Nephron progenitor cell (in vitro differentiated cells): Measurements from ENCODE around the gene SUCO.

Source experiments
- DNase-seq: peaks from one replicate; pipeline ENCODE4 v3.0.0; 2021
- H3K27ac Mint-ChIP-seq: 2 replicates; pipeline ENCODE4 v1.8.0; 2021; ENCODE audit warnings: mild to moderate bottlenecking, moderate library complexity, mixed read lengths
- H3K27me3 Mint-ChIP-seq: 2 replicates; pipeline ENCODE4 v1.8.0; 2021; ENCODE audit warnings: mild to moderate bottlenecking, low read depth, mixed read lengths; ENCODE audit not compliant: poor library complexity
- H3K36me3 Mint-ChIP-seq: 2 replicates; pipeline ENCODE4 v1.8.0; 2021; ENCODE audit warnings: low read depth, mixed read lengths
- H3K4me1 Mint-ChIP-seq: 2 replicates; pipeline ENCODE4 v1.8.0; 2021; ENCODE audit warnings: mixed read lengths
- H3K4me3 Mint-ChIP-seq: 2 replicates; pipeline ENCODE4 v1.8.0; 2021; ENCODE audit warnings: mild to moderate bottlenecking, moderate library complexity, mixed read lengths
- H3K9me3 Mint-ChIP-seq: 2 replicates; pipeline ENCODE4 v1.8.0; 2021; ENCODE audit warnings: mild to moderate bottlenecking, moderate library complexity, mixed read lengths
- CTCF ChIP-seq: fragments of 200-600 bp; sonication (generic); IDR thresholded peaks from 2 replicates; pipeline ENCODE4 v1.5.0; 2021; ENCODE audit warnings: antibody characterized with exemption

The SUCO gene

GRCh38 chr1:172517081-172517480 lies 15.9 kb upstream of the SUCO start:
- H3K9me3 Mint-ChIP-seq, result no peaks in the 10 kb centered on the region
- DNase-seq, result no peak
- TF ChIP-seq CTCF, result no peak
- no peak overlapping the region for H3K4me3 Mint-ChIP-seq
- H3K27ac Mint-ChIP-seq, result no peak overlapping the region
- H3K27me3 Mint-ChIP-seq, result peaks cover 6% of the 10 kb centered on the region
- H3K4me1 Mint-ChIP-seq, result no peaks in the 10 kb centered on the region
- no peaks in the 10 kb centered on the region for H3K36me3 Mint-ChIP-seq

- H3K9me3 Mint-ChIP-seq, result no peaks in the 10 kb centered on the region
- no peaks in the 10 kb centered on the region for H3K4me1 Mint-ChIP-seq
- no peak for TF ChIP-seq CTCF
- no peaks in the 10 kb centered on the region for H3K36me3 Mint-ChIP-seq
- DNase-seq, result no peak
- H3K4me3 Mint-ChIP-seq, result no peak overlapping the region
- peaks cover 6% of the 10 kb centered on the region for H3K27me3 Mint-ChIP-seq
- H3K27ac Mint-ChIP-seq, result no peak overlapping the region
Observed at GRCh38 chr1:172517545-172517944, 15.4 kb upstream of the SUCO start.

- H3K4me1 Mint-ChIP-seq, result peaks cover 20% of the 10 kb centered on the region
- H3K27ac Mint-ChIP-seq, result no peak overlapping the region
- no peak overlapping the region for H3K4me3 Mint-ChIP-seq
- no peak for TF ChIP-seq CTCF
- H3K36me3 Mint-ChIP-seq, result no peaks in the 10 kb centered on the region
- no peak for DNase-seq
- H3K27me3 Mint-ChIP-seq, result peaks cover 8% of the 10 kb centered on the region
- no peaks in the 10 kb centered on the region for H3K9me3 Mint-ChIP-seq
Observed at GRCh38 chr1:172529304-172529703, 3.6 kb upstream of the SUCO start.

GRCh38 chr1:172530000-172530399 lies 3.0 kb upstream of the SUCO start:
- no peak for DNase-seq
- Mint-ChIP-seq H3K4me3 (no peak overlapping the region), H3K27me3 (peaks cover 8% of the 10 kb centered on the region), H3K27ac (no peak overlapping the region), H3K9me3 (no peaks in the 10 kb centered on the region), H3K36me3 (no peaks in the 10 kb centered on the region), H3K4me1 (peaks cover 26% of the 10 kb centered on the region)
- no peak for TF ChIP-seq CTCF

- no peak for DNase-seq
- peaks cover 5% of the 10 kb centered on the region for H3K27me3 Mint-ChIP-seq
- peak overlapping the region; percentile 99 for H3K27ac Mint-ChIP-seq
- TF ChIP-seq CTCF, result no peak
- H3K36me3 Mint-ChIP-seq, result no peaks in the 10 kb centered on the region
- H3K4me1 Mint-ChIP-seq, result peaks cover 42% of the 10 kb centered on the region
- no peaks in the 10 kb centered on the region for H3K9me3 Mint-ChIP-seq
- H3K4me3 Mint-ChIP-seq, result peak overlapping the region; percentile 97
Observed at GRCh38 chr1:172531412-172532182, 1.4 kb upstream of the SUCO start.

GRCh38 chr1:172532183-172532699 lies 709 bp upstream of the SUCO start:
- TF ChIP-seq CTCF, result no peak
- Mint-ChIP-seq H3K4me1 (peaks cover 46% of the 10 kb centered on the region), H3K9me3 (no peaks in the 10 kb centered on the region), H3K4me3 (peak overlapping the region; percentile 97), H3K27me3 (peaks cover 5% of the 10 kb centered on the region), H3K27ac (peak overlapping the region; percentile 99), H3K36me3 (no peaks in the 10 kb centered on the region)
- DNase-seq, result peak; percentile 78
